HG02763 (cell line): ENCODE data around the gene TRIP11.

Experiments
- ATAC-seq: cut with Tn5 transposase; IDR thresholded peaks from one replicate; pipeline ENCODE4 v1.9.1; 2021; ENCODE audit warnings: mild to moderate bottlenecking, moderate library complexity; ENCODE audit not compliant: unreplicated experiment

TRIP11 gene

GRCh38 chr14:91961297-91962220 is 78.3 kb downstream of the TRIP11 start:
- ATAC-seq: no peak

GRCh38 chr14:91957876-91958313 is 82.0 kb downstream of the TRIP11 start:
- ATAC-seq: no peak

GRCh38 chr14:91956616-91957015 is 83.2 kb downstream of the TRIP11 start:
- no peak for ATAC-seq

- no peak for ATAC-seq
Observed at GRCh38 chr14:91955168-91955567, 84.7 kb downstream of the TRIP11 start.

- no peak for ATAC-seq
Observed at GRCh38 chr14:91953170-91953985, 86.5 kb downstream of the TRIP11 start.

- ATAC-seq: no peak
Observed at GRCh38 chr14:91947475-91948184, 92.2 kb downstream of the TRIP11 start, which contains the start of gene FBLN5. Gene FBLN5 (minus strand): TSS chr14:91947694. CDS start chr14:91947229, 465 bp downstream.

- ATAC-seq: no peak
Observed at GRCh38 chr14:91946622-91947474, 93.0 kb downstream of the TRIP11 start.

- no peak for ATAC-seq
Observed at GRCh38 chr14:91945751-91946621, 93.9 kb downstream of the TRIP11 start.

- ATAC-seq: no peak
Observed at GRCh38 chr14:91942946-91943345, 96.9 kb downstream of the TRIP11 start.

GRCh38 chr14:91942128-91942527 is 97.7 kb downstream of the TRIP11 start:
- ATAC-seq: no peak

GRCh38 chr14:91940209-91940608 is 99.7 kb downstream of the TRIP11 start:
- no peak for ATAC-seq

- ATAC-seq: no peak
Observed at GRCh38 chr14:91935586-91935985, 104.3 kb downstream of the TRIP11 start.

GRCh38 chr14:91934554-91935285 is 105.1 kb downstream of the TRIP11 start:
- ATAC-seq: no peak

GRCh38 chr14:91931478-91932088 is 108.3 kb downstream of the TRIP11 start:
- no peak for ATAC-seq

GRCh38 chr14:91929700-91930099 is 110.2 kb downstream of the TRIP11 start:
- no peak for ATAC-seq

GRCh38 chr14:91927800-91928199 is 112.1 kb downstream of the TRIP11 start:
- ATAC-seq: no peak

GRCh38 chr14:91927191-91927590 is 112.7 kb downstream of the TRIP11 start:
- no peak for ATAC-seq
